ENCODE results near the gene ZBTB45.

- TF ChIP-seq CTCF (IDR thresholded peaks at IDR 0.05 in 2 of 3, conservative IDR thresholded peaks at IDR 0.05 in 1 of 3; ENCODE audit: insufficient read depth in 2 of 3, low read depth in 1 of 3, low read length in 3 of 3) (no peak), MLX (CRISPR knock-in tag; conservative IDR thresholded peaks at IDR 0.05) (no peak), SMARCA4 (IDR thresholded peaks at IDR 0.05) (no peak)
Measured at GRCh38 chr19:58492265-58492664, 27.3 kb downstream of the ZBTB45 start.

All from K562 (cell line).